SU-DHL-6 (cell line): ENCODE data around the gene DEFB114.

Source experiments
- H2AFZ ChIP-seq: fragments of 200-600 bp; sonication (generic); 2 replicates; pipeline ENCODE4 v1.6.1; 2014; ENCODE audit warnings: low read depth, mild to moderate bottlenecking, moderate library complexity, mixed read lengths, antibody characterized with exemption, low read length; ENCODE audit not compliant: severe bottlenecking
- H3F3A ChIP-seq: fragments of 200-600 bp; shearing (Covaris generic); 2 replicates; pipeline ENCODE4 v1.6.0; 2016; ENCODE audit warnings: antibody characterized with exemption, mild to moderate bottlenecking; ENCODE audit not compliant: insufficient read depth
- H3K27ac ChIP-seq: fragments of 200-600 bp; sonication (generic); 2 replicates; pipeline ENCODE4 v1.5.1; 2016; ENCODE audit warnings: low read depth, mild to moderate bottlenecking, low read length, moderate library complexity, mixed read lengths
- H3K27me3 ChIP-seq: fragments of 200-600 bp; sonication (generic), shearing (Covaris generic); 2 replicates; pipeline ENCODE4 v1.6.0; 2014; ENCODE audit warnings: mild to moderate bottlenecking, low read length
- H3K36me3 ChIP-seq: fragments of 200-600 bp; sonication (generic); 2 replicates; pipeline ENCODE4 v1.6.1; 2014; ENCODE audit warnings: mild to moderate bottlenecking, low read length, mixed read lengths
- H3K4me2 ChIP-seq: fragments of 300-600, 200-600 bp; shearing (Covaris generic), sonication (generic); 2 replicates; pipeline ENCODE4 v1.6.0; 2014; ENCODE audit warnings: low read length, low read depth, mild to moderate bottlenecking; ENCODE audit not compliant: poor library complexity, severe bottlenecking
- H3K4me3 ChIP-seq: fragments of 200-600 bp; sonication (generic); 2 replicates; pipeline ENCODE4 v1.5.1; 2014; ENCODE audit warnings: antibody characterized with exemption, low read length, mild to moderate bottlenecking, mixed read lengths; ENCODE audit not compliant: insufficient read depth, poor library complexity, severe bottlenecking
- H3K79me2 ChIP-seq: fragments of 200-600 bp; sonication (generic); 2 replicates; pipeline ENCODE4 v1.6.1; 2014; ENCODE audit warnings: mild to moderate bottlenecking, low read length, moderate library complexity; ENCODE audit not compliant: insufficient read depth
- H3K9ac ChIP-seq: fragments of 200-600 bp; sonication (generic); 2 replicates; pipeline ENCODE4 v1.7.0; 2014; ENCODE audit warnings: mild to moderate bottlenecking, low read length
- H3K9me2 ChIP-seq: fragments of 200-600 bp; sonication (generic); replicated peaks from 2 replicates; pipeline ENCODE4 v1.6.1; 2014; ENCODE audit warnings: low read length; ENCODE audit not compliant: insufficient read depth
- H3K9me3 ChIP-seq: fragments of 200-600 bp; sonication (generic); 2 replicates; pipeline ENCODE4 v1.6.1; 2014; ENCODE audit warnings: low read length, mixed read lengths; ENCODE audit not compliant: insufficient read depth
- H4K20me1 ChIP-seq: fragments of 200-600 bp; sonication (generic); 2 replicates; pipeline ENCODE4 v1.6.1; 2014; ENCODE audit warnings: low read depth, mild to moderate bottlenecking, antibody characterized with exemption, low read length, moderate library complexity, mixed read lengths
- CTCF ChIP-seq: fragments of 200-600 bp; sonication (generic); IDR thresholded peaks from one replicate; pipeline ENCODE4 v1.5.1; 2017; ENCODE audit warnings: antibody characterized with exemption, mild to moderate bottlenecking, low read length, moderate library complexity; ENCODE audit not compliant: insufficient read depth, poor library complexity, severe bottlenecking
- EZH2phosphoT487 ChIP-seq: fragments of 200-600 bp; sonication (generic), shearing (Covaris generic); conservative IDR thresholded peaks from 2 replicates; pipeline ENCODE4 v1.6.1; 2018; ENCODE audit warnings: mild to moderate bottlenecking, antibody characterized with exemption, low read length, moderate library complexity, mixed read lengths

The DEFB114 gene

GRCh38 chr6:49915035-49915434 is 48.9 kb downstream of the DEFB114 start:
- no peak overlapping the region for H2AFZ ChIP-seq
- no peak overlapping the region for H3K4me3 ChIP-seq
- H3K9me3 ChIP-seq: no peaks in the 10 kb centered on the region
- TF ChIP-seq CTCF (no peak), EZH2phosphoT487 (no peak)
- no peaks in the 10 kb centered on the region for H3K79me2 ChIP-seq
- no peaks in the 10 kb centered on the region for H3F3A ChIP-seq
- no peaks in the 10 kb centered on the region for H4K20me1 ChIP-seq
- H3K27ac ChIP-seq: no peak overlapping the region
- no peaks in the 10 kb centered on the region for H3K36me3 ChIP-seq
- no peak overlapping the region for H3K4me2 ChIP-seq
- H3K9me2 ChIP-seq: no peaks in the 10 kb centered on the region
- no peak overlapping the region for H3K9ac ChIP-seq
- H3K27me3 ChIP-seq: no peaks in the 10 kb centered on the region

- Histone ChIP-seq H4K20me1 (no peaks in the 10 kb centered on the region), H3K9me3 (no peaks in the 10 kb centered on the region), H3K27me3 (no peaks in the 10 kb centered on the region), H3K4me2 (no peak overlapping the region), H3K9me2 (no peaks in the 10 kb centered on the region), H3K9ac (no peak overlapping the region), H3K36me3 (no peaks in the 10 kb centered on the region), H3F3A (no peaks in the 10 kb centered on the region), H3K79me2 (no peaks in the 10 kb centered on the region), H2AFZ (no peak overlapping the region), H3K4me3 (no peak overlapping the region), H3K27ac (no peak overlapping the region)
- TF ChIP-seq CTCF (no peak), EZH2phosphoT487 (no peak)
These were observed 50.2 kb downstream of the DEFB114 start for GRCh38 chr6:49913636-49914375.

GRCh38 chr6:49912196-49912595 is 51.8 kb downstream of the DEFB114 start:
- H3K79me2 ChIP-seq: no peaks in the 10 kb centered on the region
- H3K9me3 ChIP-seq: no peaks in the 10 kb centered on the region
- H3K9ac ChIP-seq: no peak overlapping the region
- no peak overlapping the region for H2AFZ ChIP-seq
- TF ChIP-seq CTCF: no peak
- no peak for TF ChIP-seq EZH2phosphoT487
- no peaks in the 10 kb centered on the region for H3K27me3 ChIP-seq
- no peak overlapping the region for H3K4me2 ChIP-seq
- H3K9me2 ChIP-seq: no peaks in the 10 kb centered on the region
- H3K4me3 ChIP-seq: no peak overlapping the region
- no peaks in the 10 kb centered on the region for H4K20me1 ChIP-seq
- no peaks in the 10 kb centered on the region for H3F3A ChIP-seq
- no peaks in the 10 kb centered on the region for H3K36me3 ChIP-seq
- no peak overlapping the region for H3K27ac ChIP-seq
